HepG2 (cell line): ENCODE results near the gene TRIM72. TPM values are rescaled to one million over a fixed set of nuclear protein-coding genes. Genes with fewer than 3 reads are reported as not detected.

Source experiments
- ATAC-seq: fragments of 200-7000 bp; cut with Tn5 transposase; 3 replicates; pipeline ENCODE4 v1.9.1; 2020; ENCODE audit warnings: mild to moderate bottlenecking, moderate library complexity
- BruUV-seq: library from RNA; stranded (reverse); fragments of 400-500 nt; replicated peaks from 2 replicates; lab custom pipeline; 2021; lab: Mats Ljungman, UMichigan
- CTCF ChIA-PET: fragments of 300-600 bp; formaldehyde crosslinking; extraction: SDS; loops from one replicate; lab custom pipeline; 2021; ENCODE audit warnings: low total read pairs, inconsistent platforms, low intra/inter-chr PET ratio; lab: Yijun Ruan, JAX
- POLR2A ChIA-PET: fragments of 350-600 bp; sonication (Branson Sonifier 250); formaldehyde crosslinking; loops from one replicate; lab custom pipeline; 2020; ENCODE audit warnings: antibody characterized with exemption, inconsistent platforms; lab: Yijun Ruan, JAX
- DNase-seq: peaks from one replicate; pipeline ENCODE4 v3.0.0-alpha.2; 2015; ENCODE audit warnings: low spot score
- FAIRE-seq: peaks from 3 replicates; lab custom pipeline; 2011; peaks lifted over from hg19 to GRCh38; lab: Jason Lieb, UNC
- H2AFZ ChIP-seq: one replicate; pipeline ENCODE4 v1.6.1; 2011; ENCODE audit warnings: low read length, inconsistent platforms
- H3K27ac ChIP-seq: fragments of 300-600 bp; 3 replicates; pipeline ENCODE4 v1.8.0; 2011; ENCODE audit warnings: mixed run types, mild to moderate bottlenecking, mixed read lengths, low read length, inconsistent platforms; ENCODE audit not compliant: insufficient read depth; ENCODE audit errors: extremely low read length
- H3K27me3 ChIP-seq, 2 experiments: fragments of 200-600 bp in 1 of 2; 2 replicates in 1 of 2; 3 replicates in 1 of 2; pipeline versions ENCODE4 v1.6.0 to v1.8.0; 2011; ENCODE audit warnings: low read length in 2 of 2, mild to moderate bottlenecking in 2 of 2, moderate library complexity in 2 of 2, inconsistent platforms in 1 of 2; ENCODE audit not compliant: insufficient read depth in 2 of 2, control insufficient read depth in 1 of 2
- H3K36me3 ChIP-seq, 2 experiments: fragments of 200-600 bp in 1 of 2; replicated peaks in 1 of 2; 2 replicates in 1 of 2; 3 replicates in 1 of 2; pipeline versions ENCODE4 v1.5.1 to v1.8.0; 2011; ENCODE audit warnings: low read length in 2 of 2, inconsistent platforms in 1 of 2; ENCODE audit not compliant: insufficient read depth in 2 of 2, control insufficient read depth in 1 of 2
- H3K4me1 ChIP-seq: 2 replicates; pipeline ENCODE4 v1.5.1; 2012; ENCODE audit warnings: low read length, inconsistent platforms; ENCODE audit not compliant: insufficient read depth
- H3K4me2 ChIP-seq: 2 replicates; pipeline ENCODE4 v1.6.0; 2011; ENCODE audit warnings: low read depth, low read length, inconsistent platforms
- H3K4me3 ChIP-seq, 3 experiments: fragments of 200-600 bp in 1 of 3; sonication (generic), shearing (Covaris generic) in 1 of 3; replicated peaks in 1 of 3; 2 replicates each; pipeline ENCODE4 v1.5.1; 2011 to 2016; ENCODE audit warnings: low read length in 3 of 3, inconsistent platforms in 2 of 3, low read depth in 2 of 3, mild to moderate bottlenecking in 2 of 3, control low read depth in 1 of 3, mixed read lengths in 1 of 3; ENCODE audit not compliant: insufficient read depth in 1 of 3
- H3K79me2 ChIP-seq: one replicate; pipeline ENCODE4 v1.6.1; 2011; ENCODE audit warnings: low read length, inconsistent platforms; ENCODE audit not compliant: insufficient read depth
- H3K9ac ChIP-seq: 2 replicates; pipeline ENCODE4 v1.6.0; 2011; ENCODE audit warnings: mild to moderate bottlenecking, low read depth, low read length, inconsistent platforms; ENCODE audit not compliant: insufficient read depth
- H3K9me3 ChIP-seq: 2 replicates; pipeline ENCODE4 v1.5.1; 2012; ENCODE audit warnings: mild to moderate bottlenecking, low read length
- H4K20me1 ChIP-seq: 2 replicates; pipeline ENCODE4 v1.6.0; 2011; ENCODE audit warnings: inconsistent platforms, mild to moderate bottlenecking, low read length, moderate library complexity; ENCODE audit not compliant: insufficient read depth
- FOSL2 ChIP-seq: sonication (generic); formaldehyde crosslinking; IDR thresholded peaks from 2 replicates; pipeline ENCODE4 v1.4.0; 2020; ENCODE audit warnings: missing genetic modification reagents
- RELA ChIP-seq: sonication (generic); formaldehyde crosslinking; IDR thresholded peaks from 2 replicates; pipeline ENCODE4 v1.4.0; 2020; ENCODE audit warnings: missing genetic modification reagents
- RFX3 ChIP-seq: IDR thresholded peaks from 2 replicates; pipeline ENCODE4 v1.6.1; 2016; ENCODE audit warnings: missing biosample characterization, missing genetic modification reagents
- STAG1 ChIP-seq: sonication (generic); formaldehyde crosslinking; IDR thresholded peaks from 2 replicates; pipeline ENCODE4 v1.4.0; 2020; ENCODE audit warnings: missing genetic modification reagents
- XBP1 ChIP-seq: sonication (generic); formaldehyde crosslinking; IDR thresholded peaks from 2 replicates; pipeline ENCODE4 v1.5.0; 2020; ENCODE audit warnings: missing genetic modification reagents
- ZBTB42 ChIP-seq: sonication (generic); formaldehyde crosslinking; IDR thresholded peaks from 2 replicates; pipeline ENCODE4 v1.5.0; 2020; ENCODE audit warnings: mild to moderate bottlenecking, missing genetic modification reagents
- ZNF652 ChIP-seq: IDR thresholded peaks from 2 replicates; pipeline ENCODE4 v1.6.1; 2016; ENCODE audit warnings: low read depth, borderline replicate concordance
- WGBS: methylation state at CpG from one replicate; pipeline ENCODE4 v1.1.6; 2017; ENCODE audit warnings: low lambda C conversion rate; 5-methylcytosine and 5-hydroxymethylcytosine counted together
- in situ Hi-C: cut with HindIII; loops from 2 replicates; pipeline ENCODE4 v1.10.0; 2017; ENCODE audit warnings: low pct_unique_long_range_greater_than_20kb; ENCODE audit not compliant: extremely low pct_ligation_motif_present
- intact Hi-C: fragments of 100-400 bp; cut with micrococcal nuclease; formaldehyde crosslinking; loops from one replicate; pipeline ENCODE4 v1.10.0; 2022; ENCODE audit not compliant: unreplicated experiment
- polyA plus RNA-seq, 8 experiments: library from polyadenylated mRNA; depleted of rRNA in 3 of 8; stranded (reverse) in 7 of 8; unstranded in 1 of 8; fragments of >200 nt; fragmentation: Illumina TruSeq in 4 of 8; extraction: Trizol in 4 of 8; gene quantifications; 2 replicates each; pipeline versions ENCODE4 v1.2.1 to v1.2.3, GENCODE V29; 2011 to 2016; ENCODE audit warnings: low read depth in 4 of 8, missing spikeins in 1 of 8, mixed read lengths in 1 of 8; ENCODE audit not compliant: insufficient read depth in 1 of 8
- total RNA-seq, 5 experiments: library from RNA; depleted of rRNA; stranded (reverse); fragments of >200 nt; fragmentation: Illumina TruSeq; extraction: Trizol; gene quantifications; 2 replicates each; pipeline ENCODE4 v1.2.3, GENCODE V29; 2016; ENCODE audit warnings: low read depth in 1 of 5
- TF ChIP-seq, protein P1 (sequence below): IDR thresholded peaks from 2 replicates; pipeline ENCODE4 v1.6.1; 2016; ENCODE audit warnings: missing compliant biosample characterization, missing genetic modification reagents, borderline replicate concordance
- TF ChIP-seq, protein P2 (sequence below): sonication (generic); formaldehyde crosslinking; IDR thresholded peaks from 2 replicates; pipeline ENCODE4 v1.5.0; 2020; ENCODE audit warnings: missing genetic modification reagents

The TRIM72 gene
- total and polyA plus RNA-seq, 2 of the 13 experiments (the other 11 are each of a cell fraction or from before 2014, with no cell fraction given), result not detected

DNA sequence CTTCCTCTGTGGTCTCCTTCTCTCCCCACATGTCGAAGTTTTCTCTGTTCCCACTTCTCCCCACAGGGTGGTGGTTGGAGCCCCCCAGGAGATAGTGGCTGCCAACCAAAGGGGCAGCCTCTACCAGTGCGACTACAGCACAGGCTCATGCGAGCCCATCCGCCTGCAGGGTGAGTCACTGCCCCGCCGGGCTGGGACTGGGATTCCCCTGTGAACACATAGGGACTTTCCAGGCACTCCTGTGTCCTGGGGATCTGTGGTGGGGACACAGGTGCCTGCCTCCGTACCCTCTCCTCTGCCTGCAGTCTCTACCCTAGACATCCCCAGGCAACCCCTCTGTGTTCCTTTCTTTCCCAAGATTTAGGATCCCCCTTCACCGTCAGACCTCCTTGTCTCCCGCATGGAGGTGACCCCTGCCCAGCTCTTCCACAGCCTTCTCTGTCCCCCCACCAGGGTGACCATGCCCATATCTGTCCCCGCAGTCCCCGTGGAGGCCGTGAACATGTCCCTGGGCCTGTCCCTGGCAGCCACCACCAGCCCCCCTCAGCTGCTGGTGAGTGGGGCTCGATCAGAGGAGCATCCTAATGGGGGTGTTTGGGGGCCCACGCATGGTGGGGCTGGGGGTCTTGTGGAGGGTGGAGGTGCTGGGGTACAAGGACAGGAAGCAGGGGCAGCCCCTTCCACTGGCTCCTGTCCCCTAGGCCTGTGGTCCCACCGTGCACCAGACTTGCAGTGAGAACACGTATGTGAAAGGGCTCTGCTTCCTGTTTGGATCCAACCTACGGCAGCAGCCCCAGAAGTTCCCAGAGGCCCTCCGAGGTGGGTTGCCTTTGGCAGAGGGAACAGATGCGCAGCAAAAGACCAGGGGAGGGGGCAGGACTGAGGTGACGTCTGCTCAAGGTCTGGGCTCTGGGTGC lies 51.7 kb downstream of the TRIM72 start:
- ChIA-PET CTCF (no interaction called here), POLR2A (no interaction called here)
- DNase-seq, result no peak
- no peak overlapping the region for H3K9ac ChIP-seq
- intact Hi-C loops, result no loop called here
- no peaks in the 10 kb centered on the region for H3K79me2 ChIP-seq
- TF ChIP-seq, protein P1, sequence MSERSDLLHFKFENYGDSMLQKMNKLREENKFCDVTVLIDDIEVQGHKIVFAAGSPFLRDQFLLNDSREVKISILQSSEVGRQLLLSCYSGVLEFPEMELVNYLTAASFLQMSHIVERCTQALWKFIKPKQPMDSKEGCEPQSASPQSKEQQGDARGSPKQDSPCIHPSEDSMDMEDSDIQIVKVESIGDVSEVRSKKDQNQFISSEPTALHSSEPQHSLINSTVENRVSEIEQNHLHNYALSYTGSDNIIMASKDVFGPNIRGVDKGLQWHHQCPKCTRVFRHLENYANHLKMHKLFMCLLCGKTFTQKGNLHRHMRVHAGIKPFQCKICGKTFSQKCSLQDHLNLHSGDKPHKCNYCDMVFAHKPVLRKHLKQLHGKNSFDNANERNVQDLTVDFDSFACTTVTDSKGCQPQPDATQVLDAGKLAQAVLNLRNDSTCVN, result no peak
- TF ChIP-seq ZBTB42 (CRISPR knock-in tag), result no peak
- peak; percentile 90; the same call in 1 of the 2 replicates for TF ChIP-seq RELA
- TF ChIP-seq STAG1, result 0 out of 2 replicates have a peak, but pooled peaks have one; percentile 20
- no peak for TF ChIP-seq RFX3
- TF ChIP-seq XBP1 (CRISPR knock-in tag), result no peak
- no peak for TF ChIP-seq ZNF652 (CRISPR knock-in tag)
- peak; percentile 47 for TF ChIP-seq FOSL2 (CRISPR knock-in tag)
- TF ChIP-seq, protein P2, sequence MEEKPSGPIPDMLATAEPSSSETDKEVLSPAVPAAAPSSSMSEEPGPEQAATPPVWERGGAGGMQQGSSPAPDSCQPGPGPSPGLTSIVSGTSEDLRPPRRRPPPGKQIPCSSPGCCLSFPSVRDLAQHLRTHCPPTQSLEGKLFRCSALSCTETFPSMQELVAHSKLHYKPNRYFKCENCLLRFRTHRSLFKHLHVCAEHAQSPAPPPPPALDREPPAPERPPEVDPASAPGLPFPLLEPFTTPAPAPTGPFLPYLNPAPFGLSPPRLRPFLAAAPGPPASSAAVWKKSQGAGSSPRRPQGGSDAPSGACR, result no peak
- H4K20me1 ChIP-seq, result no peaks in the 10 kb centered on the region
- no peaks in the 10 kb centered on the region for H3K9me3 ChIP-seq
- H3K27ac ChIP-seq, result no peak overlapping the region
- H3K36me3 ChIP-seq, result no peaks in the 10 kb centered on the region
- peak; percentile 81 for ATAC-seq
- BruUV-seq, result no TSS peak
- H3K4me1 ChIP-seq, result no peaks in the 10 kb centered on the region
- H3K4me3 ChIP-seq, result no peak overlapping the region
- H3K27me3 ChIP-seq, result peaks cover under 1 to 32% of the 10 kb centered on the region in 2 experiments; a peak in 3 of 5 replicates
- in situ Hi-C loops, result no loop called here
- no peak for FAIRE-seq
- H3K4me2 ChIP-seq, result no peak overlapping the region
- 21% methylated on average over 19 of the region's 20 CpGs for WGBS
- H2AFZ ChIP-seq, result no peak overlapping the region
